ENCODE measurements around the gene FSTL5.

FSTL5 gene

DNA sequence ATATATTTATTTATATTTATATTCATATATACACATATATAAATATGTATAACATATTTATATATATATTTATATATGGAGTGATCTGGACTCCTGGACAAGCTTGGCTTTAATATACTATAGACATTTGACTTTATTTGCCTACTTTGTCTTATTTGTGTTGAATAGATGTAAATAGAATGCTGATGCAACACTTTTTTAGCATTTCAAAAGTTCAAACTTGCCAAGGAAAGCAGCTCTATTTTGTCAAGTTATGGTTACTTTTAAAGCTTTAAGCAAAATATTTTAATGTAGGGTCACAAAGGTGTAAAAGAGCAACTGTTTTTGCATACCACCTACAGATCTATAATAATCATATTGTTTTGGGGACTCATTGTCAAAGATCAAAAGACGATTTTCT, 61.1 kb downstream of the FSTL5 start:
- DNase-seq, result no peak

GRCh38 chr4:162101337-162101736, 62.5 kb downstream of the FSTL5 start:
- DNase-seq, result no peak

- no peak for DNase-seq
Measured at GRCh38 chr4:162075726-162076125, 88.1 kb downstream of the FSTL5 start.

DNA sequence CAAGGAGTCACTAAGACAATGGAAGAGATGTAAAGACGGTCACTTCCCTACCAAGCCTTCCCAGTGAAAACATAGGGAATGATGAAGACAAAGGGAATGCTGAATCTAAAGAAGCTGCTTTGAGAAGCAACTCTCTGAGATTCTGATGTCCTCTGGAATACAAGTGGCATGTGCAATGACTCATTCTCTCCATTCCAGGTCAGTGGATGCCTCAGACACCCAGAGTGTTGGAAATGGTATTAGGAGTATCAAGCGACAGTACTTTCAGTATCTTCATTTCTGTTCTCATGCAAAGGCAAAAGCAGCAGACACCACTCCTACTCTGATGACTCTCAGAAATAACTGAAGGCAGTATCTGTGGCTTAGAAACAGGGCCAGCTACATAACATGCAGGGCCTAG, 102.6 kb downstream of the FSTL5 start:
- DNase-seq, result no peak

DNA sequence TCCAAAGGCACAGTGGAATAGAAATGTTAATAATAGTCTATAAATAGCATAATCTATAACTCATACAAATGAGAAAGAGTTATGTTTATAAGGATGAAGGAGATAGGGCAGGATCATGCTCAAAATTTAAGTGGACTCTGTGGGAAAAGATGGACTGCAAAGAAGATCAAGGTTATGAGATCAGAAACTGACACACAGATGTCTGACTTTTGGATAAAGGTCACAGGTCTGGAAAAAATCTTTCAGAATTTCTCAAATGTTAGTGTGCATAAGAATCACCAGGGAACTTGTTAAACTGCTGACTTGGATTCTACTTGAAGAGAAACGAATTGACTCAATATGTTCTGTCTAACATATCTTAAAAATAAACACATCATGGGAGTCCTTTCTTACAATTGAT, 104.1 kb downstream of the FSTL5 start:
- DNase-seq, result no peak

DNA sequence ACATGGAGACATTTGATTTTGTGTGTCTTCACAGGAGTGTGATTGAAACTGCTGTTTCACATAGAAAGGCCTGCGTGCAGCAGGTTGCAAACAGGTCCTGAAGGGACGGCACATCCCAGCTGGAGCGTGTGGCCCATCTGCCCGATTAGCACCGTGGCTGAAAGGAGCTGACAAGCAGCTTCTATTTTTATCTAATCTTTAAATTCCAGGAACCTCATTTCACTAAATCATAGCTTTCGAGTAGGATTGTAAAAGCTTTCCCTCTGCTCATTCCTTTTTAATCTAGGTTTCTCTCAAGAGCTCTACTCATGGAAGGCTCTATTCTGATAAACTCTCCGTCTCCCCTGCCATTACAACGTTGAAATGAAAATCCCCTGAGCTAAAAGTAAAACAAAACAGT, 106.8 kb downstream of the FSTL5 start:
- no peak for DNase-seq

DNA sequence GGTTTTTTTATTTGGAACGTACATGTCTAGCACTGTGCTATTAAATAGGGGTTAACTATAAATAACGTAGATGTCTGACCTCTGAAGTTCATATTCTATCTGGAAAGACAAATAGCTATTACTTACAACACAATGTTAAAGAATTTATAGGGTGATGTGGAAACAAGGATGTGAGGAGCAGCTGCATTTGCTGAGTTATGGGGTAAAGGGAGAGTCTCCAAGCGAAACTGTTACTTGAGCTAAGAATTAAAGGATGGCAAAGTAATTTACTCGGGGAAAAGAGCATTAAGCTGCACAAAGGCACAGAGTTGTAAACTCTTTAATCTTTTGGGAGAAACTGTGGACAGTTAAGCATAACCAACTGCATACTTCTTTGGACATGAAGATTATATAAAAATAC, 117.7 kb downstream of the FSTL5 start:
- DNase-seq, result no peak

GRCh38 chr4:162038112-162038511, 125.7 kb downstream of the FSTL5 start:
- no peak for DNase-seq

GRCh38 chr4:162017863-162018262, 145.9 kb downstream of the FSTL5 start:
- DNase-seq, result no peak

DNA sequence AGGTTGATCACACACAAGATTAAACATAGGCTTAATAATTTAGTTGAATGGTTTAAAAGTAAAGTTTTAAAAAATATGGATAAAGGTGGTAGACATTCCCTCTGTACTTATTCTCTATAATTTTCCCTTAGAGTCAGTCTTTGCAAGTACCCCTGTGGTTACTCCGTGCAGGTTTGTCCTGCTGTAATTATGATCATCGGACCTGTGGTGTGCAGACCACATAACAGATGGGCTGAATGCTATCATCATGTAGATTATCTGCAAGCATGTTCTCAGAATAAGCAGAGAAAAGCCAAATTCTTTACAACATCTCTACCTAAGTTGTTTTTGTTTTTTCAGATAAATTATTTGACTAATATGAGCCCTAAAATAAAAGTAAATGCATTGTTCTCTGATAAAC, 146.8 kb downstream of the FSTL5 start:
- DNase-seq, result no peak

DNA sequence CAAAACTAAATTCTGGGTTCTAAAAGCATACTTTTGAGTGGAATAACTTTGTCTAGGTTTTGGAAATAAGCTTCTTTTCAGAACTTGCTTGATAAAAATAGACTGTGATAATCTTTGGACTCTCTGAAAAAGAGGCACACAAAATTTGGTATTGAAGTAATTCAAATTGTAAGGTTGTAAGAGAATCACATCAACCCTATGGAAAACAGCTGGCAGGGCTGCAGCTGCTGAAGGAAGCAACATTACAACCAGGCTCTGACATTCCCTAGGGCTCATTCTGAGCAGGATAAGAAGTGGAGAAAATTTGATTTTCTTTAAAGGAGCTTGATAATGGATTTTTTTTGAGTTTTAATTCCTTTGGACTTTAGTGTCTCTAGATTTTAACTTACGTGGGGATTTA, 147.6 kb downstream of the FSTL5 start:
- DNase-seq, result no peak

DNA sequence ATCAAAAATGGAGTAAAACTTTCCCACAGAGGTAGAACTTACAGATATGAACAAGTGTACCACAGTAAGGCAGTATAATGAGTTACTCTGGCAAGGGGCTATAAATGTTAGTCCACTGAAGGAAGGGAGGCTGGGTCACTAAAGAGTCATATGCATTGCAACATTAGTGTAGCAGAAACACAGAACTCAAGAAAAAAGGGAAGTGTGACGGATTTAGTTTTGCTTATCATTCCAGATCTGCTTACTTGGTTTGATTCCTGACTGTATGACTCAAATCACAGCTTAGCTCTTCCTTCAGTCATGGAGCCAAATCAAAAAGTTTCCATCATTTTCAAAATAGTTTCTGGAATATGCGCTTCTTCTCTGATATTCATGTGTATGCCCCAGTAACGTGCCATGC, 148.7 kb downstream of the FSTL5 start:
- DNase-seq, result no peak

GRCh38 chr4:162011089-162011488, 152.7 kb downstream of the FSTL5 start:
- DNase-seq, result no peak

DNA sequence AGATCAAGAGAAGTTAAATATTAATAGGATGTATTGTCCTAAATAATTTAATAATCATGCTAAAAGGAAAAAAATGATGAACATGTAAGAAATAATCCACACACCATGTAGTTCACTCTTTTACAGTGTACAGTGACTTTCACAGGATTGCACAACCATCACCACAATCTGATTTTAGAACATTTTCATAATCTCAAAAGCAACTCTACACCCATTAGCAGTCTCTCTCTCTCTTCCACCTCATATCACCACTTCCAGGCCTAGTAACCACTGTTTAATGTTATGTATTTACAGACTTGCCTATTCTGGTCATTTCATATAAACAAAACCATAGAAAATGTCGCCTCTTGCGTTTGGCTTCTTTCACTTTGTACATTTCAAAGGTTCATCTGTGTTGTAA, 153.4 kb downstream of the FSTL5 start:
- no peak for DNase-seq

DNA sequence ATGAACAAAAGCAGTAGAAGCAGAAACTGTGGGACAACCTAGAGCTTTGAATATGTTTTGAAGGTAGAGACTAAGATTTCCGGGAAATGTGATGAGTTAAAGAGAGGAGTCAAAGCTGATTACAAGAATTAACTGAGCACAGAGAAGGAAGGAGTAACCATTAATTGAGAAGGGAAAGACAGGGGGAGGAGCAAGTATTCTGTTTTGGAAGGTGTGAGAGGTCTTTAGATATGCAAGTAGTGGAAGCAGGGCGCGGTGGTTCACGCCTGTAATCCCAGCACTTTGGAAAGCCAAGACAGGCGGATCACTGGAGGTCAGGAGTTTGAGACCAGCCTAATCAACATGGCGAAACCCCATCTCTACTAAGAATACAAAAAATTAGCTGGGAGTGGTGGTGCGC, 171.5 kb downstream of the FSTL5 start:
- no peak for DNase-seq

DNA sequence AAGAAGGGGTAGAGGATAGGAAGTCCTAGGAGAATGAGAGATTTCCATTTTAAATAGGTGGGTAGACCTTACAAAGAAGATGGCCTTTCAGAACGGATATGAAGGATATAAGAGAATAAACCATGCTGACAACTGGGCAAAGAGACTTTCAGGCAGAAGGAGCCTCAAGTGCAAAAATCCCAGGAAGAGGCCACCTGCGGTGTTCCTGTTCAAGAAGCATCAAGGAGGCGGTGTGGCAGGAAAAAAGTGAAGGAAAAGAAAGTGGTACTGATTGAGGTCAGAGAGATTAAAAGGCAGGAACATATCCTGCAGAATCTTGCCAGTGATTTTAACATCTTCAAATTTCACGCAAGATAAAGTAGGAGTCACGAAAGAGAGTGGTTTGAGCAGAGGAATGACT, 172.0 kb downstream of the FSTL5 start:
- no peak for DNase-seq

DNA sequence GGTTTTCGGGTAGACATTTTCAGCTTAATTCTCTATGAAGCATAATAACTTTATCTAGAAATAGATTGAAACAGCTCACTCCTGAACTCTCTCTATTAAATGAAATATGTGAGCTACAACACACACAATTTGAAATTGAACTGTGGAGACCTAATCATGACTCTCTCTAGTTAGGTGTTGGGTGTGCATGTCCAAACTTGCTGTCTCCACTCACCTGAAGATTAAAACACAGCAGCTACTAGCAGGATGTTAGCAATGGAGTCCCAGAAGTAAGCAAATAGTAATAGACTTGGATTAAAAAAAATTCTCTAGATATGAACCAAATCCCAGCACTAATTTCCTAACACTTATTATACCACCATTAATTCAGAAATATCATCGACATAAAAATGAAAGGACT, 173.1 kb downstream of the FSTL5 start:
- no peak for DNase-seq

- DNase-seq, result no peak
Measured at GRCh38 chr4:161988946-161989345, 174.9 kb downstream of the FSTL5 start.

- no peak for DNase-seq
Measured at GRCh38 chr4:161987611-161988010, 176.2 kb downstream of the FSTL5 start.

- no peak for DNase-seq
Measured at GRCh38 chr4:161952382-161952781, 211.4 kb downstream of the FSTL5 start.

DNA sequence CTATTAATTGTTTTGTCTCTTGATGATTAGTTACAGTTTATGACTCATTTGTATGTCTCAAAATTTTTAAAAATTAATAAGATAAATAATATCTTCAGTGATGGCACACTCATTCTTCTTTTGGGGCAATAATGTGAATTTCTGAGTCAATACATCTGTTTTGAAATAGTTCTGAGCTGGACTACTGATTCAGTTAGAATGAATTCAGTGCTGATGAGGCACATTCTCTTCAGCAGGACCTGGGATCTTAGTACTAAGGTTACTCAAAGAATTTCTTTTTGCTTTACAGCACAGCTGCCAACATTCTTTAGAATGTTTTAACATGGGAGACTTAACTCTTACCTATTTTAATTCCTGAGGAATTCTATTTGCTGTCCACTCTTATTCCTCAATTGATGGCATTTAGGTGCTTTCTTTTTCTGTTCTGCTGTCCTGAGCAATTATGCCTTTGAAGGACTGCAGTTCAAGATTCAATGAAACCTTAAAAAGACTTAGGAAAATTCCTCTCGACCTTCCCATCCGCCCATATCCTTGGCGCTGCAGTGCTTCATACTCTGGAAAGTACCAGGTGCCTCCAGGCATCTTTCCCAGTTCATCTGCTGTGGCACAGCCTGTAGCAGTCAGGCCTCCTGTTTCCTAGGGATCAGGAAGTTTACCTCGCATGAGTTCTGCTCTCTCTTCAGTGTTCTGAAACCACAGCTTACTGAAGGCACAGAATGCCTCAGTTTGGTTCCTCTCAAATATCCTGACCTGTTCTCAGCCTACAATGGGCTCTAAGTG, 213.7 kb downstream of the FSTL5 start:
- no peak for DNase-seq

DNA sequence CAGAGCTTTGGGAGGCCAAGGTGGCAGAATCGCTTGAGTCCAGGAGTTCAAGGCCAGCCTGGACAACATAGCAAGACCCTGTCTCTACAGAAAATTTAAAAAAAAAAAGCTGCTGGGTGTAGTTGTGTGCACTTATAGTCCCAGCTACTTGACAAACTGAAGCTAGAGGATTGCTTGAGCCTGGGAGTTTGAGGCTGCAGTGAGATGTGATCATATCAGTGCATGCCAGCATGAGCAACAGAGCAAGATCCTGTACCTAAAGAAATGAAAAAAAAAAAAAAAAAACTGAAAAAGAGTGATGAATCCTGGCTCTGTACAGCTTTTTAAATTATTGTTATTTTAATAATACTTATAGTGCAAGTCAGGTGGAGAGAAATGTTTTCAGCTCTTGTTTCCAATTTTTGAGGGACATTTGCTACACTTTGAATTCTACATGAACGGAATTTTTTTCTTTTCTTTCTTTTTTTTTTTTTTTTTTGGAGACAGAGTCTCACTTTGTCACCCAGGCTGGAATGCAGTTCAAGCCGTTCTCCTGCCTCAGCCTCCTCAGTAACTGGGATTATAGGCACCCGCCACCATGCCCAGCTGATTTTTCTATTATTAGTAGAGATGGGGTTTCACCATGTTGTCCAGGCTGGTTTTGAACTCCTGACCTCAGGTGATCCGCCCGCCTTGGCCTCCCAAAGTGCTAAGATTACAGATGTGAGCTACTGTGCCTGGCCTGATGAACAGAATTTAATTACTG, 215.6 kb downstream of the FSTL5 start:
- no peak for DNase-seq

GRCh38 chr4:161937596-161937995, 226.2 kb downstream of the FSTL5 start:
- DNase-seq, result no peak
